DMS114 treated with DMSO at 0.1 percent for 48 hours (cell line): ENCODE data around the gene RGS12.

Source experiments
- DNase-seq: peaks from one replicate; lab custom pipeline; 2025; ENCODE audit not compliant: unreplicated experiment; lab: John Stamatoyannopoulos, UW

The RGS12 gene

DNA sequence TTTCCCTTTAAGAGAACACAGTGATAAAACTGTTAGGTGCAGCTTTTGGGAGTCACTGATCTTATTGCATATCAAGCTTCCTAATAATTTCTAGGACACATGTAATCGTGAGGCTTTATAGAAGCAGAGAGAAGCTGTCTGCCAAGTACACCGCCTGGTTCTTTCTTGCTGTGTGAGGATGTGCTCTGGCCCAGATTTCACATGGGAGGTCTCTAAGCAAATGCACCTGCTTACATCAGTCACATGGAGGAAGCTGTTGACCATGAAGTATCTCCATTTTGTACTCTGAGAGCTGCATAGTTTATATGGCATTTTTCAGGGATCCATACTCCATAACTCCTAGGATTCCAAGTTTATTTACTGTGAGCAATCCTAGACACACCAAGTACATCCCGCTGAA is 37.1 kb downstream of the RGS12 start:
- no peak for DNase-seq

DNA sequence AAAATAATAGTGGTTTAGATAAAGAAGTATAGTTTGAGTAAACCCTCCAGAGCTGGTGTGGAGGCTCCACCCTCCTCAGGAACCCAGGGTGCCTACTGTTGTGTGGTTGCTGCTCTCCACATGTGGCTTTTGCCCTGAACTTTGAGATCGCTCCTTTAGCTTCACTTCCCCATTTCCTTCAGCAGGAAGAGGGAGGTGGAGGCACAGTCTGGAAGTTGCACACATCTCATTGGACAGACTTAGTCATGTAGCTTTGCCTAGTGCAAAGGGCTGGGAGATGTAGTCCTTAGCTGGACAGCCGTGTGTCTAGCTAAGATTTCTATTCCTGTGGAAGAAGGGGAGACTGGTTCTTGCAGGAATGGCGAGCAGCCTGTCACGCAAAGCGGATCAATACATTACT is 37.9 kb downstream of the RGS12 start:
- DNase-seq = no peak

DNA sequence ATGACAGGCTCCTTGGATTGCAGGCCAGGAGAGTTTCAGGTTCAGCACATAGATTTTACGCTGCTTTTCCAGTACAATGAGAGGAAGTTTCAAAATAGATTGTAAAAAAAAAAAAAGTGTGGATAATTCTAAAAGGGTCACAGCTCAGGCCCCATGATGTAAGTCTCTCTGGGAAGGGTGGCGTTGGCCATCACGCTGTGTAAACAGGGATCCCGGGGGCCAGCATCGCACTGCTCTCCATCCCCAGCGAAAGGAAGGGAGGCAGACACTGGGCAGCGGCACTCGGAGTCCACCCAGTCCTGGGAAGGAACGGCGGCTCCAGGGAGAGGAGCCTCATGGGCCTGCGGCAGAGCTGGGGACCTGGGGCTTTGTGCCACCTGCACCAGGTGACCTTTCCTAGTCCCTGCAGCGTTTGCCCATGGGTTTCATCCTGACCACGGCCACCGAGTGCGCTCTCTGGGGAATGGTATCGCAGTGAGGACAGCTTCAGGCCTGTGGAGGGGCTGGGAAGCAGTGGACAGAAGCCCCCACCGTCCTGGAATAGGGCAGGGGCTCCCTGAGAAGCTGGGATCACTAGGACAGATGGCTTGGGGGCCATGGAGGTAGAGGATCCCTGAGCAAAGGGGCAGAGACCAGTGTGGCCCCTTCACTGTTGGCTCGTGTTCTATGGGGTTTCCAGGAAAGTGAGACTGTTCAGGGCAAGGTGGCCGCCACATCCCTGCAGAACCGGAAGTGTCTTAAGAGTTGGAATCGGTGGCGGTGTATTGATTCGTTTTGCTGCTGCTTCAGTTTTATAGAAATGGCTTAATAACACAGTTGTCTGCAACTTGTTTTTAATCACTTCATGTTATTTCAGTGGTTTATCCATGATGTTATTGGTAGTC is 38.9 kb downstream of the RGS12 start:
- no peak for DNase-seq

DNA sequence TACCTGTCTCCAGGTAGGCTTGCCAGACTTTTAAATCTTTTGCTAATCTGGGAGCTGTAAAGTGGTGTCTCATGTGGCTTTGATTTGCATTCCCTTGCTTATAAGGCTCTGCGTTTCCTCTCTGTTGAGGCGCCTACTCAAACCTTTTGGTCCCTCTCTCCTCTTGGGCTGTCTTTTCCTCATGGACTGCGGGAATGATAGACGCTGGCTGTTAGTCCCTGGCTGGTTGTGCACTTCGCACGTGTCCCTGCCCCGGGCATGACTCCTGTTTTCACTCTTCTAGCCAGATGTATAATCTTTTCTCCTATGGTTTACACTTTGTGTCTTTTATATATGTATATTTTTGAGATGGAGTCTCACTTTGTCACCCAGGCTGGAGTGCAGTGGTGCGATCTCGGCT is 39.7 kb downstream of the RGS12 start:
- no peak for DNase-seq

DNA sequence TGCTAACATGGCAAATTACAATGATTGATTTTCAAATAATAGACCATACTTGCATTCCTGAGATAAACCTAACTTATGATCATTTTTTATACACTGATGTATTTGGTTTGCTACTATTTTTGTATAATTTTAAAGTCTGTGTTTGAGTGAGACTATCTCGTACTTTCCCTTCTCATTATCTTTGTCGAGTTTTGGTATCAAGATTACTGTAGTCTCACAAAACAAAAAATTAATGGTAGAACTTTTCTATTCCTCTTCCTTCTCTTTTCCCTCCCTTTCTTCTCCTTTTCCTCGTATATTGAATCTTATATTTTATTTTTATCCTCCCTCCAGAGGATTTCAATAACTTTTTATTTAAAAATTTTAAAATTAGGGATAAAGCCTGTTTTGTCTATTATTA is 41.5 kb downstream of the RGS12 start:
- DNase-seq = no peak

DNA sequence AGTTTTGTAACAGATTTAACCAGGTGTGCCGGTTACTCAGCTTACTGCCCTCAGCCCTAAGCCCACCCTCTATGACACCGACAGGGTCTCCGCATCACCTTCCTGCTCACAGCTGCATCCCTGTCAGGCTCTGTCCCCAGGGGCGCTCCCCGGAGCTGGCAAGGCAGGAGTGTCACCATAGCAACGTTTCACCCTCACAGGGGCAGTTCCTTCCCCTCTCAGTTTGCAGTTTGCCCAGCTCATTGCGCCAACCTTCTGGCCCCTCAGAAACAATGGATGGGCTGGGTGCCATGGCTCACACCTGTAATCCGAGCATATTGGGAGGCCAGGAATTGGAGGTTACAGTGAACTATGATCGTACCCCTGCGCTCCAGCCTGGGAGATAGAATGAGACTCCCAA is 42.6 kb downstream of the RGS12 start:
- no peak for DNase-seq

DNA sequence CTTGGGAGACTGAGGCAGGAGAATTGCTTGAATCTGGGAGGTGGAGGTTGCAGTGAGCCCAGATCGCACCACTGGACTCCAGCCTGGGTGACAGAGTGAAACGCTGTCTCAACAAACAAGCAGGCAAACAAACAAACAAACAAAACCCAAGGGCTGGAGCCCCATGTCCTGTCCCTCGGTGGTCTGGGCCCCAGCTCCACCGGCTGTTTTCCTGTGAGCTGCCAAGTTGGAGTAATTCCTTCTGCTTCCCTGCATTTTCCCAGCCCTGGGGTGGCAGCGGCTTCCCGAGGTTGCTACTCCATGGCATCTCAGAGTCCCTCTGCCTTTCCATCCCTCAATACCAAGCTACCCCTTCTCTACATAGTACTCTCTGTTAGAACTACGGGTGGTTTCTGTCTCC is 43.2 kb downstream of the RGS12 start:
- no peak for DNase-seq

DNA sequence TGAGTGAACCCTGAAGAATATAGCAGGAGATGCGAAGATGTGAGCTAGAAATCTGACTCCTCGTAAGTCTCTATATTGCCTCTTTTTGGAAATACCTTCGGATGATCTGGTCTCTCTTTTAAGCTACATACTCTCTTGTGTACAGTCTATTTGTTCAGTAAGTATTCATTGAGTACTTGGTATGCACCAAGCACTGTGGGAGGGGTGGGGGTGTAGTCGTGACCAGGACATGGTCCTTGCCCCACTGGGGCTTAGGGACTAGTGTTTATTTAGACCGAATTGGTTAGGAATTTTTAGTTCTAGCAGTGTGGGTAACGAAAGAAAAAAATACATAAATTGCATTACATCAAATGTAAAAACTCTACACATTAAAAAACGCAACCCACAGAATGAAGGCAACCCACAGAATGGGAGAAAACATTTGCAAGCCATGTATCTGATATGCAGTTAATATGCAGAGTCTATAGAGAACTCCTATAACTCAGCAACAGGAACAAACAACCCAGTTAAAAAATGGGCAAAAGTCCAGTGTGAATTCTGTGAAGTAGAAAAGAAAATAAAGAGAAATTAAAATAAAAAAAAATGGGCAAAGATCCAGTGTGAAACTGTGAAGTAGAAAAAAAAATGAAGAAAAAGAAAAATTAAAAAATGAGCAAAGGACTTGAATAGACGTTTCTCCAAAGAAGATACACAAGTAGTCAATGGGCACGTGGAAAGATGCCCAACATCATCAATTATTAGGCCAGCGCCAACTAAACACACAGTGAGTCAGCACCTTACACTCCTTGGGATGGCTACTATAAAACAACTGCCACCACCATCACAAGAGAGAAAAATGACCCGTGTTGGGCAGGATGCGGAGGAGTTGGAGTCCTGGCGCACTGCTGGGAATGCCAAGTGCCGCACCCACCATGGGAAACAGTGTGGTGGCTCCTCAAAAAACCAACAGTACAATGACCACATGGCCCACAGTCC is 43.8 kb downstream of the RGS12 start:
- no peak for DNase-seq

DNA sequence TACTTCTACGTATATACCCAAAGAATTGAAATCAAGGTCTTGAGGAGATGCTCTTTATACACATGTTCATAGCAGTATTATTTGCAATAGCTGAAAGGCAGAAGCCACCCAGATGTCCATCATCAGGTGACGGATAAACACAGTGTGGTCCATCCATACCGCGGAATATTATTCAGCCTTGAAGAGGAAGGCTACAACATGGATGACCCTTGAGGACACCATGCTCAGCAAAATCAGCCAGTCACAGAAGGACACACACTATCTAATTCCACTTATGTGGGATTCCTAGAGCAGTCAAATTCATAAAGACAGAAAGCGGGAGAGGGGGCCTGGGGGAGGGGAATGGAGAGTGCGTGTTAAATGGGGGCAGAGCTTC is 44.5 kb downstream of the RGS12 start:
- DNase-seq = no peak

DNA sequence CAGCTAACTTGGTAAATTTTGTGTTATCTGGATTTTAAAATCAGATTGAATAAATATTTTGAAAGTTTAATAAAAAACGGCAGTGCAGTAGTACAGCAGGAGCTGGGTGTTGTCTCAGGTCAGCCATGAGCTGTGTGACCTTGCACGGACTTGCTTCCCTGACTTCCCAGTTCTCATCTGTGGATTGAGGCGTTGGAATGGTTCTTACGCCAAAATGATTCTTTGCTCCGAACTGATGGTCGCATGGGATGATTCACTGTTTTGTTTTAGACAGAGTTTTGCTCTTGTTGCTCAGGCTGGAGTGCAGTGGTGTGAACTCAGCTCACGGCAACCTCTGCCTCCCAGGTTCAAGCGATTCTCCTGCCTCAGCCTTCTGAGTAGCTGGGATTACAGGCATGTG is 45.0 kb downstream of the RGS12 start:
- no peak for DNase-seq

DNA sequence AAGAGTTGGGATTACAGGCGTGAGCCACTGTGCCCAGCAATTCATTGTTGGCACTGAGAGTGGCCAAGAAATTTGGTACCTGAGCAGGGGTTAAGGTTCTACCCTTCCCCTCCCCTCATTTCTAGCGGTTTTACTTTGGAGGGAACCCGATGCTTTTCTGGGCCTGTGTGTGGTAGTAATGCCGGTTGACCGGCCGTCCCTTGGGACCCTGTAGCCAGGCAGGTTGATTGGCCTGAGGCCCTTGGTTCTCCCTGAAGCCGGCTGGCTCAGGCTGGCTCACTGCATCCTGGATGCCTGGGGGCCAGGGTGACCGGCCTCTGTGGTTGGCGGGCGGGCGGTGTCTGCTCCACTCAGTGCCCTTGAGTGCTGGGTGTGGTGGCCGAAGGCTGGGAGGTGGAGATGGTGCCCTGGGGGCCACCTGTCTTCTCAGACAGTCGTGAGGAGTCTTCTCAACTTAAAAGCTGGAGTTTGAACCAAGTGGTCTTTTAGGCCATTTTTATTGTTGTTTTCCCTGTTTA is 45.6 kb downstream of the RGS12 start:
- no peak for DNase-seq

DNA sequence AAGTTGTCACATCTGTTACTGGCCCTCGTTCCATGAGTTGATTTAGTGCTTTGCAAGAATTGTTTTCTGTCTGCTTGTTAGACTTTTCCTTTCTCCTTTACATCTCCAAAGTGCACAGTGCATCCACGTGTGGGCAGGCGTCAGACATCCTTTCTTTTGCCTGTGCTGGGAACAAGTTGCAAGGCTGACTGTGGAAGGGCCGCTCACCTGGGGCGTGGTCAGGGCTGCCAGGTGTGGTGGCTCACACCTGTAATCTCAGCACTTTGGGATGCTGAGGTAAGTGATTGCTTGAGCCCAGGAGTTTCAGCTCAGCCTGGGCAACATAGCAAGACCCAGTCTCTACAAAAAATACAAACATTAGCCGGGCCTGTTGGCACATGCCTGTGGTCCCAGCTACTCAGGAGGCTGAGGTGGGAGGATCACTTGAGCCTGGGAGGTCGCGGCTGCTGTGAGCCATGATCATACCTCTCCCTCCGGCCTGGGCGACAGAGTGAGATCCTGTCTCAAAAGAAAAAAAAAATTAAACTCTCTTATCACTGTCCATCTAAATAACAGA is 46.2 kb downstream of the RGS12 start:
- DNase-seq = no peak

DNA sequence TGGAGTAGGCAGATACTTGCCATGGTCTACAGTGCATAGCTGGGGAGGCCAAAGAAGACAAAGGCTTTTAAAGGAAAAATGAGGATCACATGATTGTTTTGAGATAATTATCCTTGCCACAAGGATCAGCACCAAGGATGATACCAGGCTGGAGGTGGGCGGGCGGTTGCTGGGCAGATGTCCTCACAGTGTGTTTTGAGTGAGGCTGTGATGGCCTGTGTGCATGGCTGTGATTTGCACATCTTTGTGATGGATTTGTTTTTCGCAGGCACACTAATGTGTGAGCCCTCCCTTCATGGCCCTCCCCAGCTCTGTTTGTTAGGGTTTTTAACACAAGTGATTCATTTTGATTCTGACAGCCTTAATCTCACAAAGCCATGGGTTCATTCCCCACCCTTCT is 46.8 kb downstream of the RGS12 start:
- no peak for DNase-seq

DNA sequence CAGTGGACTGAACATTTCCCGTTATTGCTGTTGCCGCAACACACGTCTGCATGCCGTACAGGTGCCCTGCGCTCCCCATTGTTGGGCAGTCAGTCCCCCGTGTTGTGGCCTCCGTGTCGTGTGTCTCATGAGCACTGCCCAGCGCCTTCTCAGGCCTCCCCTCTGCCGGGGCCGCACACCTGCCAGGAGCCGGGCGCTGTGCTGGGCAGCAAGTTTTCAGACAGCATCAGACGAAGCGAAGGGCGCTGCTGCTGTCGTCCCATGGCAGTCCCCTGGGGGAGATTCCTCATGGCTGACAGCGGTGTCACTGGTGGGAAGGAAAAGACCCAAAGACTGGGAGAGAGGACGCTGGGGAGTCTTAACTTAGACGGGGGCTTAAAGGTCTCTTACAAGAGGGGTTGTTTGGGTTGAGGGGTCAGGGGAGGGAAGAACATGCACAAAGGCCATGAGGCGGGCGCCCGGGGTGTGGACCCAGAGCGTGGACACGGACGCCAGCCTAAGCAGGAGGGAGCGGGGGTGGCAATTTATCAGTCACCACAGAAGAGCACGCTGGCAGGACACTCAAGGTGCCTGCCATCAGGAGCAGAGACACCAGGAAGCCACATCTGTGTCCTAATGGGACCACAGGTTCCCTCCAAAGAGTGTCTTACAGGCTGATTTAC is 47.3 kb downstream of the RGS12 start:
- DNase-seq = no peak

DNA sequence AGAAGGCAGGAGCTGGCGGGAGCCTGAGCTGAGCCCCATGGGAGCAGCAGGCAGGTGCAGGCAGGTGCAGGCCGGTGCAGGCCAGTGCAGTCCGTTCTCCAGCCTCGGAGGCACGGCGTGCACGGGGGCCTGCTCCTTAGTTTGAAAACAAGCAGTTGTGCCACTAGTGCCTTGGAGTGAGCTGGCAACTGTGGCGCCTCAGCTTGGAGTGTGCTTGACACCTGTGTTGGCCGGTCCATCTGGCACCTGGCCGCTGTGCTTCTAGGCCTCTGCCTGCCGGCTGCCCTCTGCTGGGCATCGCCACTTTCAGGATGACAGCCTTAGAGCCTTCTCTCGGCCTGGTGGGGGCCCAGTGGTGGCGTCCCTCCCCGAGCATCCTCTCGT is 47.9 kb downstream of the RGS12 start:
- no peak for DNase-seq

DNA sequence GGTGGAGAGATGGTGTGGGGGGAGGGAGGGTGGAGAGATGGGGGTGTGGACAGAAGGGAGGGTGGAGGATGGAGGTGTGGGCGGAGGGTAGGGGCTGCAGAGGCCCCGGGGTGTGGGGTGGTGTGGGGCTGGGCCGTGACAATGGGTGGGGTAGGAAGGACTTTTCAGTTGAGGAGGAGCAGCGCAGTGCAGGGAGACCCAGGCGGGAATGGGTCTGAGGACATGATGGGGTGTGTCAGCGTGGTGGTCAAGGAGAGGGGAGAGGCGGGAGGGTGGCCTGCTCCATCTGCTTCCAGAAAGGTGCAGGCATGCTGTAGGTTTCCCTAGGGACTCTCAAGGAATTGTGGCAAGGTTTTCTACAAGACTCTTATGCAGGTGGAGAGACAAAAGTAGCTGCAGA is 48.9 kb downstream of the RGS12 start:
- DNase-seq = no peak

DNA sequence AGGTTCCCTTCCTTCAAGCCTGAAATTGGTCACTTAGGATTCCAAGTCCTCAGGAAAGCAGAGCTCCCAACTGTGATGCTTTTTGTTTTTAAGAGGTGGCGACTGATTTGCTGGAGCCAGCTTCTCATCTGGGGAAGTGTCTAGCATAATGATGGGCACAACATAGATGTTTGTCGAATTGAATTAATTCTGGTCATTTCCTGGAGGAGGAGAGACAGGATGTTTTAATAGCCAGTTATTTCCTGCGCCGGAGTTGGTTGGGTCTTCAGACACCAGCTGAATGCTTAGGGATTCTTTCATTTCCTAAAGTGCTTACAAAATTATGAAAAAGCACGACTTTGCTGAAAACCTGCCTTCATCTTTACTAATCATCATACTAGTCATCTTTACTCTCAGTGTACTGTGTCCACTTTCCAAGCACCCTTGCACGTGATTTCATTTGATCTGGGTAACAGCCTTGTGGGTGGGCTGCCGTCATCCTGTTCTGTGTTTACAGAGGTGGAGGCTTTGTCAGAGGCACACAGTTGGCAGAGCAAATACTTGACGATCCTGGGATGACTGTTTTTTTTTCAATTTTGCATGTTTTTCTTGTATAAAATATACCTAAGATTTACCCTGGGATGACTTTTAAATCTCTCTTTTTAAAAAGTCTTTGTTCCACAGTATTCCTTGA is 49.5 kb downstream of the RGS12 start:
- DNase-seq = no peak
